K562 (cell line): ENCODE measurements around the gene SMNDC1. TPM values are rescaled to one million over a fixed set of nuclear protein-coding genes. Genes with fewer than 3 reads are reported as not detected.
A peak's percentile ranks its signal among the peaks of the same experiment; 100 is the strongest.
"Not testable (repeated sequence)": the region's sequence is repeated elsewhere in the genome, so short reads cannot be mapped to it uniquely, and the experiment has no call there.

Experiments
- ATAC-seq: fragments of 200-7000 bp; cut with Tn5 transposase; 3 replicates; pipeline ENCODE4 v1.9.1; 2020; ENCODE audit warnings: moderate library complexity
- BruUV-seq: library from RNA; stranded (reverse); fragments of 400-500 nt; replicated peaks from 2 replicates; lab custom pipeline; 2021; lab: Mats Ljungman, UMichigan
- CTCF ChIA-PET: fragments of 300-600 bp; formaldehyde crosslinking; extraction: SDS; loops from one replicate; lab custom pipeline; 2021; ENCODE audit warnings: low intra/inter-chr PET ratio; lab: Yijun Ruan, JAX
- POLR2A ChIA-PET: fragments of 300-600, 350-650 bp; sonication (Branson Sonifier 250); formaldehyde crosslinking; extraction: SDS; loops from one replicate; lab custom pipeline; 2021; ENCODE audit warnings: antibody characterized with exemption, inconsistent platforms; lab: Yijun Ruan, JAX
- DNase-seq, 4 experiments: peaks; one replicate each; pipeline versions ENCODE4 v3.0.0 to v3.0.0-alpha.2; 2011 to 2018; ENCODE audit warnings: low spot score in 3 of 4, mixed read lengths in 3 of 4; ENCODE audit errors: extremely low read depth in 1 of 4
- FAIRE-seq: peaks from 2 replicates; lab custom pipeline; 2011; peaks lifted over from hg19 to GRCh38; lab: Jason Lieb, UNC
- H2AFZ ChIP-seq: 2 replicates; pipeline ENCODE4 v1.6.0; 2011; ENCODE audit warnings: low read depth, low read length, control low read depth, inconsistent platforms
- H3K27ac ChIP-seq: fragments of 200-600 bp; 3 replicates; pipeline ENCODE4 v1.8.0; 2011; ENCODE audit warnings: low read depth, mild to moderate bottlenecking, control low read depth, inconsistent platforms, low read length, moderate library complexity, mixed read lengths; ENCODE audit errors: extremely low read depth
- H3K27me3 ChIP-seq, 2 experiments: fragments of 300-600 bp in 1 of 2; 2 replicates in 1 of 2; 3 replicates in 1 of 2; pipeline versions ENCODE4 v1.6.0 to v1.8.0; 2011; ENCODE audit warnings: inconsistent platforms in 2 of 2, low read length in 2 of 2, mild to moderate bottlenecking in 1 of 2, mixed read lengths in 1 of 2, moderate library complexity in 1 of 2; ENCODE audit not compliant: control insufficient read depth in 2 of 2, insufficient read depth in 2 of 2
- H3K36me3 ChIP-seq: fragments of 300-600 bp; 3 replicates; pipeline ENCODE4 v1.8.0; 2011; ENCODE audit warnings: mild to moderate bottlenecking, low read length, inconsistent platforms; ENCODE audit not compliant: control insufficient read depth, insufficient read depth
- H3K4me1 ChIP-seq, 2 experiments: fragments of 200-600 bp in 1 of 2; replicated peaks in 1 of 2; 2 replicates in 1 of 2; 3 replicates in 1 of 2; pipeline versions ENCODE4 v1.5.1 to v1.8.0; 2011; ENCODE audit warnings: inconsistent platforms in 2 of 2, low read length in 2 of 2, mild to moderate bottlenecking in 1 of 2, mixed read lengths in 1 of 2, moderate library complexity in 1 of 2; ENCODE audit not compliant: control insufficient read depth in 2 of 2, insufficient read depth in 2 of 2
- H3K4me2 ChIP-seq: 2 replicates; pipeline ENCODE4 v1.6.1; 2011; ENCODE audit warnings: low read length, control low read depth, inconsistent platforms, mixed read lengths; ENCODE audit not compliant: insufficient read depth
- H3K4me3 ChIP-seq: fragments of 200-600 bp; sonication (generic), shearing (Covaris generic); 2 replicates; pipeline ENCODE4 v1.5.1; 2016; ENCODE audit warnings: control low read depth, inconsistent platforms
- H3K79me2 ChIP-seq: fragments of 200-600 bp; 3 replicates; pipeline ENCODE4 v1.8.0; 2011; ENCODE audit warnings: low read length, inconsistent platforms; ENCODE audit not compliant: control insufficient read depth, insufficient read depth
- H3K9ac ChIP-seq, 2 experiments: 2 replicates each; pipeline versions ENCODE4 v1.6.0 to v1.6.1; 2011; ENCODE audit warnings: low read depth in 2 of 2, low read length in 2 of 2, control low read depth in 1 of 2, inconsistent platforms in 1 of 2, mild to moderate bottlenecking in 1 of 2, mixed read lengths in 1 of 2; ENCODE audit not compliant: insufficient read depth in 1 of 2
- H3K9me1 ChIP-seq: one replicate; pipeline ENCODE4 v1.6.0; 2011; ENCODE audit warnings: inconsistent platforms, mild to moderate bottlenecking, low read length, moderate library complexity; ENCODE audit not compliant: control insufficient read depth, insufficient read depth
- H3K9me3 ChIP-seq: replicated peaks from 2 replicates; pipeline ENCODE4 v1.5.1; 2011; ENCODE audit warnings: low read depth, low read length, inconsistent platforms; ENCODE audit not compliant: control insufficient read depth, insufficient read depth
- H4K20me1 ChIP-seq: replicated peaks from 2 replicates; pipeline ENCODE4 v1.6.1; 2011; ENCODE audit warnings: low read length, inconsistent platforms, mixed read lengths; ENCODE audit not compliant: control insufficient read depth, insufficient read depth
- CBFA2T2 ChIP-seq: fragments of 450-650 bp; conservative IDR thresholded peaks from 2 replicates; pipeline ENCODE4 v1.6.1; 2017; ENCODE audit warnings: mild to moderate bottlenecking
- ELF1 ChIP-seq: fragments of 200-800 bp; sonication (Bioruptor generic); IDR thresholded peaks from 2 replicates; pipeline ENCODE4 v1.6.1; 2016; ENCODE audit warnings: missing genetic modification characterization, missing compliant biosample characterization
- ETV6 ChIP-seq, 3 experiments: fragments of 150-350 bp in 1 of 3; sonication (generic) in 1 of 3; formaldehyde crosslinking in 1 of 3; IDR thresholded peaks; 2 replicates each; pipeline versions ENCODE4 v1.6.1 to v1.8.0; 2014 to 2022; ENCODE audit warnings: borderline replicate concordance in 2 of 3, low read depth in 2 of 3, antibody characterized with exemption in 1 of 3, low read length in 1 of 3, mild to moderate bottlenecking in 1 of 3, missing genetic modification reagents in 1 of 3
- HNRNPL ChIP-seq: fragments of 200-400 bp; formaldehyde crosslinking; IDR thresholded peaks from 2 replicates; pipeline ENCODE4 v1.6.1; 2017; ENCODE audit warnings: low read depth, mild to moderate bottlenecking, low read length
- L3MBTL2 ChIP-seq: fragments of 450-650 bp; IDR thresholded peaks from 2 replicates; pipeline ENCODE4 v1.6.1; 2016; ENCODE audit warnings: mild to moderate bottlenecking, moderate library complexity
- NFIC ChIP-seq: fragments of 450-650 bp; IDR thresholded peaks from 2 replicates; pipeline ENCODE4 v1.6.1; 2017; ENCODE audit warnings: mild to moderate bottlenecking, inconsistent platforms
- POU5F1 ChIP-seq: fragments of 150-350 bp; IDR thresholded peaks from 2 replicates; pipeline ENCODE4 v1.6.1; 2014; ENCODE audit warnings: borderline replicate concordance, low read length, low read depth, mild to moderate bottlenecking; ENCODE audit not compliant: partially characterized antibody
- SMAD2 ChIP-seq: fragments of 150-350 bp; IDR thresholded peaks from 2 replicates; pipeline ENCODE4 v1.6.1; 2014; ENCODE audit warnings: low read depth, mild to moderate bottlenecking, low read length
- TCFL5 ChIP-seq: fragments of 250-450 bp; sonication (Bioruptor Pico); conservative IDR thresholded peaks from 2 replicates; pipeline ENCODE4 v1.6.1; 2021; ENCODE audit warnings: mild to moderate bottlenecking, moderate library complexity, matching md5 sums
- ZNF146 ChIP-seq: IDR thresholded peaks from one replicate; pipeline ENCODE4 v1.6.1; 2018; ENCODE audit warnings: missing compliant biosample characterization; ENCODE audit not compliant: unreplicated experiment
- ZNF696 ChIP-seq: fragments of 250-450 bp; sonication (Bioruptor Pico); conservative IDR thresholded peaks from 2 replicates; pipeline ENCODE4 v1.4.0; 2020; ENCODE audit warnings: mild to moderate bottlenecking, moderate library complexity
- WGBS: fragments of 100-300 bp; shearing (Covaris generic); methylation state at CpG from one replicate; pipeline ENCODE4 v1.1.6; 2016; ENCODE audit warnings: low coverage, mixed read lengths; ENCODE audit not compliant: insufficient coverage; ENCODE audit errors: missing lambda C conversion rate; 5-methylcytosine and 5-hydroxymethylcytosine counted together
- in situ Hi-C: fragments of 300-500 bp; cut with MboI; formaldehyde crosslinking; loops from 4 replicates; pipeline ENCODE4 v1.15.0; 2018; ENCODE audit warnings: inconsistent platforms, mixed read lengths
- intact Hi-C: fragments of 100-400 bp; cut with micrococcal nuclease; formaldehyde crosslinking; loops from 2 replicates; pipeline ENCODE4 v1.14.2; 2022
- polyA plus RNA-seq, 8 experiments: library from polyadenylated mRNA; depleted of rRNA in 4 of 8; stranded (reverse) in 5 of 8; unstranded in 3 of 8; fragments of >200 nt; fragmentation: Nextera tagmentation in 2 of 8; fragmentation: Illumina TruSeq in 1 of 8; extraction: Ambion mirVana in 2 of 8; extraction: Trizol in 1 of 8; gene quantifications; 2 replicates each; pipeline versions ENCODE4 v1.2.1 to v1.2.3, GENCODE V29; 2011 to 2014; ENCODE audit warnings: inconsistent platforms in 1 of 8, missing spikeins in 1 of 8
- total RNA-seq, 7 experiments: library from RNA; depleted of rRNA in 6 of 7; stranded (reverse); fragments of >200 nt in 6 of 7; fragmentation: Illumina TruSeq in 2 of 7; extraction: Trizol in 2 of 7; gene quantifications; 2 replicates each; pipeline versions ENCODE4 v1.2.1 to v1.2.3, GENCODE V29; 2011 to 2021; ENCODE audit warnings: low replicate concordance in 1 of 7
- TF ChIP-seq, protein P1 (sequence below), 2 experiments: fragments of 450-650 bp in 1 of 2; sonication (generic) in 1 of 2; formaldehyde crosslinking in 1 of 2; IDR thresholded peaks in 1 of 2; conservative IDR thresholded peaks in 1 of 2; 2 replicates each; pipeline versions ENCODE4 v1.6.1 to v1.8.1; 2016 to 2023; ENCODE audit warnings: mild to moderate bottlenecking in 2 of 2, moderate library complexity in 2 of 2, inconsistent platforms in 1 of 2, missing genetic modification reagents in 1 of 2
- TF ChIP-seq, protein P2 (sequence below): conservative IDR thresholded peaks from 2 replicates; pipeline ENCODE4 v1.6.1; 2011; ENCODE audit warnings: low read depth, mild to moderate bottlenecking, low read length; ENCODE audit not compliant: control insufficient read depth

The SMNDC1 gene
- total and polyA plus RNA-seq, 9 of the 15 experiments (the other 6 are each of a cell fraction or from before 2014, with no cell fraction given) = 6.8 to 35.8 (median 12.3) TPM

DNA sequence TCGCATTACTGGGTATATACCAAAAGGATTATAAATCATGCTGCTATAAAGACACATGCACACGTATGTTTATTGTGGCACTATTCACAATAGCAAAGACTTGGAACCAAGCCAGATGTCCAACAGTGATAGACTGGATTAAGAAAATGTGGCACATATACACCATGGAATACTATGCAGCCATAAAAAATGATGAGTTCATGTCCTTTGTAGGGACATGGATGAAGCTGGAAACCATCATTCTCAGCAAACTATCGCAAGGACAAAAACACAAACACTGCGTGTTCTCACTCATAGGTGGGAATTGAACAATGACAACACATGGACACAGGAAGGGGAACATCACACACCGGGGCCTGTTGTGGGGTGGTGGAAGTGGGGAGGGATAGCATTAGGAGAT is 56.9 kb downstream of the SMNDC1 start:
- H4K20me1 ChIP-seq, POLR2A ChIA-PET, FAIRE-seq, H3K4me2 ChIP-seq, H3K9me1 ChIP-seq, BruUV-seq, H3K27me3 ChIP-seq, ATAC-seq, H3K27ac ChIP-seq, intact Hi-C loops, H3K4me3 ChIP-seq, H3K4me1 ChIP-seq, in situ Hi-C loops, H3K9me3 ChIP-seq, H2AFZ ChIP-seq, CTCF ChIA-PET, H3K9ac ChIP-seq, DNase-seq: not testable (repeated sequence)
- Histone ChIP-seq H3K36me3 (peaks cover 14% of the 10 kb centered on the region; the same call in 2 of the 3 replicates), H3K79me2 (peaks cover 16% of the 10 kb centered on the region; the same call in 2 of the 3 replicates)
- 0 out of 2 replicates have a peak, but pooled peaks have one; percentile 14 for TF ChIP-seq NFIC
- peak; percentile 32 for TF ChIP-seq ZNF146 (CRISPR knock-in tag)
- 100% methylated on average over 3 of the region's 5 CpGs for WGBS

DNA sequence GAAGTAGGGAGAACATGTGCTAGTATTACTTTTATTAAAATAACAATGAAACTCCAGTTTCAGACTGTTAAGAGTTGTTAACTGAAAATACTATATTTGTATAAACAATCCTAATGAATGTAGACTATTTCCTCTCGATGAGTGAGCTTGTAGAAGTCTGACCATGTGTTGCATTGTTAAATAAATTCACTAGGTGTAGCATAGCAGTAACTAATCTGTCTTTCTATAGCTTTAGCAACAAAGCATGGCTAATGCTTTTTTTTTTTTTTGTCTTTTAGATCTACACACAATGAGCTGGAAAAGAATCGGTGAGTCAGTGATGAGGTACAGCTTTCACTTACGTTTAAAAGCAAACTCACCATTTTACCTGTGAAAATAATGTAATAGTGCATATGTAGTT is 60.2 kb downstream of the SMNDC1 start:
- H3K27ac ChIP-seq = no peak overlapping the region
- no peak overlapping the region for H3K9ac ChIP-seq
- no peaks in the 10 kb centered on the region for H3K9me3 ChIP-seq
- H2AFZ ChIP-seq = no peak overlapping the region
- FAIRE-seq = no peak
- no peaks in the 10 kb centered on the region for H4K20me1 ChIP-seq
- intact Hi-C loops = loop anchor here (5.0 kb wide), 1 partner anchor 33 kb away; no protein-coding TSS in a partner anchor
- ChIA-PET POLR2A (no interaction called here), CTCF (no interaction called here)
- no TSS peak for BruUV-seq
- peaks cover 10% of the 10 kb centered on the region; the same call in 2 of the 3 replicates for H3K36me3 ChIP-seq
- peaks cover 0 to 9% of the 10 kb centered on the region in 2 experiments; a peak in 2 of 5 replicates for H3K4me1 ChIP-seq
- no peak for ATAC-seq
- peaks cover 43% of the 10 kb centered on the region for H3K79me2 ChIP-seq
- no peak overlapping the region for H3K4me3 ChIP-seq
- 89% methylated on average over 3 of the region's 3 CpGs for WGBS
- no peak for DNase-seq
- H3K9me1 ChIP-seq = no peaks in the 10 kb centered on the region
- in situ Hi-C loops = no loop called here
- H3K27me3 ChIP-seq = no peaks in the 10 kb centered on the region
- no peak overlapping the region for H3K4me2 ChIP-seq
- TF ChIP-seq ELF1 (no peak), CBFA2T2 (no peak), SMAD2 (no peak), ETV6 (IDR thresholded peaks at IDR 0.05; ENCODE audit: borderline replicate concordance in 1 of 2, low read depth in 2 of 2, low read length in 1 of 2) (no peak), ETV6 (CRISPR knock-in tag; IDR thresholded peaks at IDR 0.05; ENCODE audit: borderline replicate concordance) (no peak), ZNF696 (CRISPR knock-in tag) (no peak), HNRNPL (no peak), L3MBTL2 (no peak), TCFL5 (no peak), POU5F1 (no peak)
- TF ChIP-seq, protein P1, sequence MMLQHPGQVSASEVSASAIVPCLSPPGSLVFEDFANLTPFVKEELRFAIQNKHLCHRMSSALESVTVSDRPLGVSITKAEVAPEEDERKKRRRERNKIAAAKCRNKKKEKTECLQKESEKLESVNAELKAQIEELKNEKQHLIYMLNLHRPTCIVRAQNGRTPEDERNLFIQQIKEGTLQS (IDR thresholded peaks at IDR 0.05) = no peak
- TF ChIP-seq, protein P1 (CRISPR knock-in tag; conservative IDR thresholded peaks at IDR 0.05) = no peak
- TF ChIP-seq, protein P2, sequence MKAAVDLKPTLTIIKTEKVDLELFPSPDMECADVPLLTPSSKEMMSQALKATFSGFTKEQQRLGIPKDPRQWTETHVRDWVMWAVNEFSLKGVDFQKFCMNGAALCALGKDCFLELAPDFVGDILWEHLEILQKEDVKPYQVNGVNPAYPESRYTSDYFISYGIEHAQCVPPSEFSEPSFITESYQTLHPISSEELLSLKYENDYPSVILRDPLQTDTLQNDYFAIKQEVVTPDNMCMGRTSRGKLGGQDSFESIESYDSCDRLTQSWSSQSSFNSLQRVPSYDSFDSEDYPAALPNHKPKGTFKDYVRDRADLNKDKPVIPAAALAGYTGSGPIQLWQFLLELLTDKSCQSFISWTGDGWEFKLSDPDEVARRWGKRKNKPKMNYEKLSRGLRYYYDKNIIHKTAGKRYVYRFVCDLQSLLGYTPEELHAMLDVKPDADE = no peak
